Daoy (cell line): ENCODE measurements around the gene SMIM33. TPM values are rescaled to one million over a fixed set of nuclear protein-coding genes. Genes with fewer than 3 reads are reported as not detected.
"Not testable (repeated sequence)": the region's sequence is repeated elsewhere in the genome, so short reads cannot be mapped to it uniquely, and the experiment has no call there.

Source experiments
- DNase-seq: peaks from one replicate; pipeline ENCODE4 v3.0.0-alpha.2; 2015; ENCODE audit warnings: low read depth
- total RNA-seq: library from RNA; depleted of rRNA; stranded (reverse); fragments of >200 nt; shearing (Covaris generic); gene quantifications from 2 replicates; pipeline ENCODE4 v1.2.3, GENCODE V29; 2014

Gene SMIM33
- total RNA-seq, 1 experiment from 2014 or later, result not detected

GRCh38 chr5:139457241-139457640 lies 13.6 kb upstream of the SMIM33 start:
- DNase-seq, result no peak

- DNase-seq, result no peak
Observed at GRCh38 chr5:139457653-139458306, 13.0 kb upstream of the SMIM33 start.

- peak; percentile 93 for DNase-seq
Observed at GRCh38 chr5:139458580-139459407, 12.0 kb upstream of the SMIM33 start.

- DNase-seq, result peak; percentile 50
Observed at GRCh38 chr5:139459451-139459934, 11.3 kb upstream of the SMIM33 start.

- DNase-seq, result no peak
Observed at GRCh38 chr5:139460455-139460854, 10.3 kb upstream of the SMIM33 start.

GRCh38 chr5:139461176-139461575 lies 9.6 kb upstream of the SMIM33 start:
- no peak for DNase-seq

GRCh38 chr5:139461698-139462097 lies 9.1 kb upstream of the SMIM33 start:
- DNase-seq, result peak; percentile 70

- peak; percentile 23 for DNase-seq
Observed at GRCh38 chr5:139462586-139463276, 8.1 kb upstream of the SMIM33 start, which contains the start of gene ECSCR. Gene ECSCR (minus strand): TSS chr5:139462743. CDS start chr5:139462670, 73 bp downstream.

GRCh38 chr5:139468421-139468931 lies 2.3 kb upstream of the SMIM33 start:
- no peak for DNase-seq

- DNase-seq, result no peak
Observed at GRCh38 chr5:139472386-139473030, 1.7 kb downstream of the SMIM33 start.

- no peak for DNase-seq
Observed at GRCh38 chr5:139473105-139473504, 2.3 kb downstream of the SMIM33 start.

GRCh38 chr5:139473565-139473964 lies 2.8 kb downstream of the SMIM33 start:
- DNase-seq, result no peak

GRCh38 chr5:139474890-139475791 lies 4.3 kb downstream of the SMIM33 start:
- peak; percentile 40 for DNase-seq

GRCh38 chr5:139475865-139476617 lies 5.2 kb downstream of the SMIM33 start:
- no peak for DNase-seq

GRCh38 chr5:139478657-139479423 lies 8.0 kb downstream of the SMIM33 start:
- not testable (repeated sequence) for DNase-seq

- DNase-seq, result not testable (repeated sequence)
Observed at GRCh38 chr5:139479729-139480128, 8.9 kb downstream of the SMIM33 start.

- no peak for DNase-seq
Observed at GRCh38 chr5:139481122-139481533, 10.3 kb downstream of the SMIM33 start.

- DNase-seq, result peak; percentile 34
Observed at GRCh38 chr5:139481580-139482049, 10.8 kb downstream of the SMIM33 start.
